ENCODE measurements around the gene ST3GAL4. TPM values are rescaled to one million over a fixed set of nuclear protein-coding genes. Genes with fewer than 3 reads are reported as not detected.

The ST3GAL4 gene
- total and polyA plus RNA-seq, 10 of the 15 experiments (the other 5 are each of a cell fraction or from before 2014, with no cell fraction given): 3.8 to 8.1 (median 6.5) TPM; not detected in 2

GRCh38 chr11:126322996-126323395 is 32.5 kb upstream of the ST3GAL4 start:
- TF ChIP-seq SREBF1 (IDR thresholded peaks at IDR 0.05; ENCODE audit: low read length): no peak
- TF ChIP-seq SREBF2 (IDR thresholded peaks at IDR 0.05; ENCODE audit: low read length): no peak
- TF ChIP-seq MTA3 (IDR thresholded peaks at IDR 0.05; ENCODE audit: borderline replicate concordance, low read length): no peak
- TF ChIP-seq STAT3 (IDR thresholded peaks at IDR 0.05; ENCODE audit: low read depth, low read length): no peak
- no peak for TF ChIP-seq KAT2A (conservative IDR thresholded peaks at IDR 0.05; ENCODE audit: control insufficient read depth, low read depth, low read length)
- no peak for TF ChIP-seq POU2F2 (IDR thresholded peaks at IDR 0.05; ENCODE audit: borderline replicate concordance, low read depth, low read length)
- no peak for TF ChIP-seq MYB (IDR thresholded peaks at IDR 0.05; ENCODE audit: borderline replicate concordance, low read depth, low read length)
- no peak for TF ChIP-seq MXI1 (IDR thresholded peaks at IDR 0.05; ENCODE audit: low read depth, low read length)
- TF ChIP-seq ETV6 (conservative IDR thresholded peaks at IDR 0.05 in 1 of 2, IDR thresholded peaks at IDR 0.05 in 1 of 2; ENCODE audit: borderline replicate concordance in 1 of 2, low read depth in 1 of 2): no peak
- TF ChIP-seq RUNX3 (IDR thresholded peaks at IDR 0.05; ENCODE audit: low read length): no peak
- no peak for TF ChIP-seq ZZZ3 (IDR thresholded peaks at IDR 0.05; ENCODE audit: control insufficient read depth, insufficient read length, low read depth)
- TF ChIP-seq TAF1 (IDR thresholded peaks at IDR 0.05; ENCODE audit: borderline replicate concordance, low read depth, low read length): no peak
- no peak for TF ChIP-seq USF2 (IDR thresholded peaks at IDR 0.05; ENCODE audit: borderline replicate concordance, low read depth, low read length)
- no peak for TF ChIP-seq NR2F1 (conservative IDR thresholded peaks at IDR 0.05)
- no peak for TF ChIP-seq TARDBP (IDR thresholded peaks at IDR 0.05; ENCODE audit: borderline replicate concordance)
- H3K79me2 ChIP-seq (ENCODE audit: control insufficient read depth, insufficient read depth, low read length): peaks cover 4% of the 10 kb centered on the region
- RAD21 ChIA-PET (ENCODE audit: unreplicated experiment): no interaction called here
- no peak overlapping the region for H2AFZ ChIP-seq (ENCODE audit: control insufficient read depth, low read depth, low read length)
- ATAC-seq (no peak), FAIRE-seq (no peak), DNase-seq (ENCODE audit: low read depth, low spot score) (no peak)
- peaks cover 0 to 3% of the 10 kb centered on the region in 2 experiments; a peak in 3 of 4 replicates for H3K36me3 ChIP-seq (ENCODE audit: control insufficient read depth in 2 of 2, insufficient read depth in 2 of 2, low read length in 1 of 2)
- in situ Hi-C loops (cut with MboI) (no loop called here), intact Hi-C loops (cut with micrococcal nuclease; ENCODE audit: unreplicated experiment) (no loop called here)
- CTCF ChIA-PET: no interaction called here
- SMC1A ChIA-PET (ENCODE audit: uncharacterized antibody, unreplicated experiment): no interaction called here
- BruUV-seq (replicated peaks): no TSS peak
- H3K9me3 ChIP-seq (replicated peaks; ENCODE audit: control insufficient read depth, insufficient read depth, low read length): no peaks in the 10 kb centered on the region
- H4K20me1 ChIP-seq (ENCODE audit: control insufficient read depth, insufficient read depth): peaks cover 3% of the 10 kb centered on the region; the same call in 1 of the 2 replicates
- no peaks in the 10 kb centered on the region for H3K27me3 ChIP-seq (replicated peaks in 1 of 2; ENCODE audit: control insufficient read depth in 2 of 2, insufficient read depth in 2 of 2, low read length in 1 of 2)
- 99% methylated on average over 3 of the region's 3 CpGs for WGBS (ENCODE audit: insufficient coverage, insufficient replicate concordance, low lambda C conversion rate, missing lambda C conversion rate)
- H3K9ac ChIP-seq (ENCODE audit: control insufficient read depth, insufficient read depth, low read length): no peak overlapping the region
- H3K4me3 ChIP-seq: no peak overlapping the region
- H3K4me1 ChIP-seq (ENCODE audit: control insufficient read depth, insufficient read depth, low read length): peaks cover 16% of the 10 kb centered on the region
- no peak overlapping the region for H3K27ac ChIP-seq (ENCODE audit: control insufficient read depth, insufficient read depth)
- POLR2A ChIA-PET: no interaction called here
- H3K4me2 ChIP-seq (ENCODE audit: control insufficient read depth, insufficient read depth): no peak overlapping the region

Data from GM12878 (cell line).